ENCODE measurements around the gene THRA.

GRCh38 chr17:40093580-40094201 lies 30.9 kb downstream of the THRA start:
- TF ChIP-seq POLR2A (IDR thresholded peaks at IDR 0.05), result no peak
- no peak for TF ChIP-seq CTCF (IDR thresholded peaks at IDR 0.05)
- TF ChIP-seq POLR2AphosphoS5 (IDR thresholded peaks at IDR 0.05), result no peak
